GM18507 (cell line): ENCODE results near the gene POPDC3.
"Not testable (repeated sequence)": the region's sequence is repeated elsewhere in the genome, so short reads cannot be mapped to it uniquely, and the experiment has no call there.

ENCODE experiments used
- DNase-seq: peaks from one replicate; pipeline ENCODE4 v3.0.0; 2011; ENCODE audit warnings: low read depth; ENCODE audit not compliant: insufficient read length; ENCODE audit errors: extremely low spot score
- FAIRE-seq: peaks from 2 replicates; lab custom pipeline; 2011; peaks lifted over from hg19 to GRCh38; lab: Jason Lieb, UNC

Gene POPDC3

GRCh38 chr6:105179244-105180065 lies at the start of gene POPDC3:
Gene POPDC3, minus strand, starts transcription at chr6:105180014. Its CDS starts 18,105 bp downstream, at chr6:105161909.
- FAIRE-seq, result no peak
- DNase-seq, result no peak

GRCh38 chr6:105227295-105227767 lies 47.5 kb upstream of the POPDC3 start:
- FAIRE-seq, result no peak

GRCh38 chr6:105226598-105227294 lies 46.9 kb upstream of the POPDC3 start:
- DNase-seq (no peak), FAIRE-seq (no peak)

More at GRCh38 chr6:105227295-105227767, 47.5 kb upstream of the POPDC3 start:
- no peak for DNase-seq

GRCh38 chr6:105223242-105223641 lies 43.4 kb upstream of the POPDC3 start:
- DNase-seq (no peak), FAIRE-seq (no peak)

- not testable (repeated sequence) for FAIRE-seq
These were observed 41.4 kb upstream of the POPDC3 start for GRCh38 chr6:105221219-105221618.

GRCh38 chr6:105220186-105220585 lies 40.4 kb upstream of the POPDC3 start:
- FAIRE-seq, result no peak
- DNase-seq, result no peak

More at GRCh38 chr6:105221219-105221618, 41.4 kb upstream of the POPDC3 start:
- not testable (repeated sequence) for DNase-seq

GRCh38 chr6:105219218-105219617 lies 39.4 kb upstream of the POPDC3 start:
- FAIRE-seq, DNase-seq: not testable (repeated sequence)

- FAIRE-seq, result no peak
- DNase-seq, result no peak
These were observed 35.7 kb upstream of the POPDC3 start for GRCh38 chr6:105215506-105215905.

GRCh38 chr6:105214668-105215067 lies 34.9 kb upstream of the POPDC3 start:
- FAIRE-seq, result no peak
- DNase-seq, result no peak

- FAIRE-seq (no peak), DNase-seq (no peak)
These were observed 33.5 kb upstream of the POPDC3 start for GRCh38 chr6:105213272-105213671.

- DNase-seq (no peak), FAIRE-seq (no peak)
These were observed 32.8 kb upstream of the POPDC3 start for GRCh38 chr6:105212587-105212986.

GRCh38 chr6:105211831-105212230 lies 32.0 kb upstream of the POPDC3 start:
- FAIRE-seq, result no peak
- no peak for DNase-seq

GRCh38 chr6:105210932-105211531 lies 31.2 kb upstream of the POPDC3 start:
- DNase-seq, result no peak
- FAIRE-seq, result no peak

- no peak for FAIRE-seq
- DNase-seq, result no peak
These were observed 30.3 kb upstream of the POPDC3 start for GRCh38 chr6:105209950-105210706.

GRCh38 chr6:105207524-105208269 lies 27.9 kb upstream of the POPDC3 start:
- DNase-seq (no peak), FAIRE-seq (no peak)

GRCh38 chr6:105204768-105205167 lies 25.0 kb upstream of the POPDC3 start:
- no peak for DNase-seq
- no peak for FAIRE-seq

- DNase-seq (no peak), FAIRE-seq (no peak)
These were observed 24.5 kb upstream of the POPDC3 start for GRCh38 chr6:105204331-105204730.

GRCh38 chr6:105202486-105202885 lies 22.7 kb upstream of the POPDC3 start:
- FAIRE-seq, result no peak
- DNase-seq, result no peak
